IMR-90 (cell line): ENCODE measurements around the gene GLTPD2. TPM values are rescaled to one million over a fixed set of nuclear protein-coding genes. Genes with fewer than 3 reads are reported as not detected.

Source experiments
- ATAC-seq: fragments of 200-7000 bp; cut with Tn5 transposase; 2 replicates; pipeline ENCODE4 v1.9.1; 2020; ENCODE audit warnings: low read depth, mild to moderate bottlenecking, moderate library complexity
- BruUV-seq: library from RNA; stranded (reverse); fragments of 400-500 nt; replicated peaks from 2 replicates; lab custom pipeline; 2021; lab: Mats Ljungman, UMichigan
- CTCF ChIA-PET: fragments of 300-600 bp; formaldehyde crosslinking; extraction: SDS; loops from one replicate; lab custom pipeline; 2021; ENCODE audit warnings: antibody characterized with exemption; lab: Yijun Ruan, JAX
- POLR2A ChIA-PET: fragments of 300-600 bp; sonication (Branson Sonifier 250); formaldehyde crosslinking; loops from one replicate; lab custom pipeline; 2022; ENCODE audit warnings: antibody characterized with exemption; ENCODE audit not compliant: unreplicated experiment; lab: Charles Lee
- DNase-seq: peaks from one replicate; pipeline ENCODE4 v3.0.0; 2013
- H2AFZ ChIP-seq: replicated peaks from 2 replicates; pipeline ENCODE3; 2013; ENCODE audit warnings: low read length, mild to moderate bottlenecking; ENCODE audit not compliant: poor library complexity
- H2AK5ac ChIP-seq: 2 replicates; pipeline ENCODE4 v1.6.1; 2013; ENCODE audit warnings: low read depth, low read length, inconsistent platforms
- H2AK9ac ChIP-seq: replicated peaks from 2 replicates; pipeline ENCODE3; 2013; ENCODE audit warnings: mild to moderate bottlenecking, low read depth, low read length, moderate library complexity; ENCODE audit not compliant: poor library complexity
- H2BK120ac ChIP-seq: 2 replicates; pipeline ENCODE4 v1.6.1; 2013; ENCODE audit warnings: low read depth, low read length, inconsistent platforms
- H2BK15ac ChIP-seq: 3 replicates; pipeline ENCODE4 v1.6.1; 2013; ENCODE audit warnings: low read depth, low read length, inconsistent platforms
- H2BK20ac ChIP-seq: 2 replicates; pipeline ENCODE4 v1.6.1; 2013; ENCODE audit warnings: low read depth, mild to moderate bottlenecking, inconsistent platforms, low read length, moderate library complexity
- H2BK5ac ChIP-seq: 2 replicates; pipeline ENCODE4 v1.6.1; 2013; ENCODE audit warnings: mild to moderate bottlenecking, low read depth, low read length, inconsistent platforms; ENCODE audit not compliant: poor library complexity, severe bottlenecking
- H3K14ac ChIP-seq: replicated peaks from 2 replicates; pipeline ENCODE4 v1.6.1; 2013; ENCODE audit warnings: low read depth, low read length, inconsistent platforms
- H3K18ac ChIP-seq: 2 replicates; pipeline ENCODE4 v1.6.1; 2013; ENCODE audit warnings: low read depth, low read length, control low read depth
- H3K23ac ChIP-seq: 2 replicates; pipeline ENCODE4 v1.6.1; 2013; ENCODE audit warnings: low read depth, low read length, inconsistent platforms
- H3K27ac ChIP-seq: 2 replicates; pipeline ENCODE4 v1.5.1; 2013; ENCODE audit warnings: mild to moderate bottlenecking, control low read depth, low read length; ENCODE audit not compliant: insufficient read depth
- H3K27me3 ChIP-seq: 2 replicates; pipeline ENCODE4 v1.6.1; 2013; ENCODE audit warnings: low read length; ENCODE audit not compliant: control insufficient read depth, insufficient read depth
- H3K36me3 ChIP-seq: 2 replicates; pipeline ENCODE4 v1.6.1; 2013; ENCODE audit warnings: low read length, mixed read lengths; ENCODE audit not compliant: control insufficient read depth, insufficient read depth
- H3K4ac ChIP-seq: 2 replicates; pipeline ENCODE4 v1.6.1; 2013; ENCODE audit warnings: low read depth, low read length, inconsistent platforms
- H3K4me1 ChIP-seq: 2 replicates; pipeline ENCODE4 v1.6.1; 2013; ENCODE audit warnings: low read length, mixed read lengths; ENCODE audit not compliant: control insufficient read depth, insufficient read depth
- H3K4me2 ChIP-seq: 2 replicates; pipeline ENCODE4 v1.6.1; 2013; ENCODE audit warnings: low read depth, mild to moderate bottlenecking, control low read depth, low read length, moderate library complexity
- H3K4me3 ChIP-seq: 2 replicates; pipeline ENCODE4 v1.5.1; 2013; ENCODE audit warnings: low read depth, mild to moderate bottlenecking, control low read depth, low read length, moderate library complexity; ENCODE audit not compliant: insufficient read depth
- H3K56ac ChIP-seq: 2 replicates; pipeline ENCODE4 v1.6.1; 2013; ENCODE audit warnings: low read length, inconsistent platforms; ENCODE audit not compliant: insufficient read depth; ENCODE audit errors: extremely low read depth
- H3K79me1 ChIP-seq, 2 experiments: 2 replicates each; pipeline ENCODE4 v1.6.1; 2013; ENCODE audit warnings: low read length in 2 of 2, inconsistent platforms in 1 of 2, low read depth in 1 of 2
- H3K9ac ChIP-seq: 2 replicates; pipeline ENCODE4 v1.6.1; 2013; ENCODE audit warnings: low read depth, low read length, control low read depth
- H3K9me1 ChIP-seq: 2 replicates; pipeline ENCODE4 v1.6.1; 2013; ENCODE audit warnings: low read length, inconsistent platforms; ENCODE audit not compliant: insufficient read depth
- H3K9me3 ChIP-seq: 2 replicates; pipeline ENCODE4 v1.6.1; 2013; ENCODE audit warnings: low read length; ENCODE audit not compliant: control insufficient read depth, insufficient read depth
- H4K20me1 ChIP-seq: 2 replicates; pipeline ENCODE4 v1.6.1; 2013; ENCODE audit warnings: low read length, inconsistent platforms; ENCODE audit not compliant: insufficient read depth
- H4K5ac ChIP-seq: 2 replicates; pipeline ENCODE4 v1.6.1; 2013; ENCODE audit warnings: mild to moderate bottlenecking, low read depth, low read length, control low read depth
- H4K8ac ChIP-seq, 2 experiments: 2 replicates each; pipeline ENCODE4 v1.6.1; 2013; ENCODE audit warnings: low read depth in 2 of 2, low read length in 2 of 2, control low read depth in 1 of 2, inconsistent platforms in 1 of 2
- H4K91ac ChIP-seq: 2 replicates; pipeline ENCODE4 v1.6.1; 2013; ENCODE audit warnings: low read depth, low read length, inconsistent platforms; ENCODE audit not compliant: insufficient read depth
- MAFK ChIP-seq: IDR thresholded peaks from 2 replicates; pipeline ENCODE4 v1.6.1; 2012; ENCODE audit warnings: low read depth, low read length, improper control_type of control experiment
- MXI1 ChIP-seq: IDR thresholded peaks from 2 replicates; pipeline ENCODE4 v1.6.1; 2012; ENCODE audit warnings: low read depth, mild to moderate bottlenecking, low read length, moderate library complexity, borderline replicate concordance
- WGBS, 2 experiments: methylation state at CpG; one replicate each; pipeline versions ENCODE4 v1.1.5 to v1.1.7; 2013; ENCODE audit warnings: missing lambda C conversion rate in 2 of 2; ENCODE audit not compliant: insufficient read length in 1 of 2; ENCODE audit errors: extremely low coverage in 2 of 2; 5-methylcytosine and 5-hydroxymethylcytosine counted together
- dilution Hi-C: fragments of 300-500 bp; cut with HindIII; formaldehyde crosslinking; loops from one replicate; pipeline ENCODE4 v1.14.3; 2018; ENCODE audit warnings: low sequenced_read_pairs; ENCODE audit not compliant: unreplicated experiment
- in situ Hi-C: fragments of 300-500 bp; cut with MboI; formaldehyde crosslinking; loops from 3 replicates; pipeline ENCODE4 v1.14.3; 2019; ENCODE audit warnings: low sequenced_read_pairs, inconsistent platforms, mixed read lengths
- intact Hi-C: fragments of 100-400 bp; cut with micrococcal nuclease; formaldehyde crosslinking; loops from 2 replicates; pipeline ENCODE4 v1.10.0; 2022
- polyA plus RNA-seq, 3 experiments: library from polyadenylated mRNA; depleted of rRNA; stranded (reverse); fragments of >200 nt; gene quantifications; 2 replicates each; pipeline ENCODE4 v1.2.3, GENCODE V29; 2012; ENCODE audit warnings: low replicate concordance in 1 of 3
- total RNA-seq: library from RNA; depleted of rRNA; stranded (reverse); fragments of >200 nt; gene quantifications from 2 replicates; pipeline ENCODE4 v1.2.3, GENCODE V29; 2012

The GLTPD2 gene
- total and polyA plus RNA-seq, 2 of the 4 experiments (the other 2 are of a cell fraction) = not detected

DNA sequence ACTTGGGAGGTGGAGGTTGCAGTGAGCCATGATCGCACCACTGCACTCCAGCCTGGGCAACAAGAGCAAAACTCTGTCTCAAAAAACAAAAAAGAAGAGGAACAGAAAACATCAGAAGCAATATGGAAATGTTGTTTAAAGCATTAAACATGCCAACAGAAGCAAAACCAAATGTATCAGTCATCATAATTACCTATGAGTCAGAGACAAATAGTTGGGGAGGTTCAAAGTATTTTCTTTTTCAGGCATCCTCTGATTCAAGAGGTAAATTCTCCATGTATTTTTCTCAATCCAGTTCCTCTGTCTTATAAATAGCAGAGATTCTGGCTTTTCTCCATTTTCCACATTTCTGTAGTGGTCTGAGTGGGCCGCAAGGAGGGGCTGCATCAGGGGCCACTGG lies 19.1 kb upstream of the GLTPD2 start:
- BruUV-seq = no TSS peak
- H3K18ac ChIP-seq = no peak overlapping the region
- CTCF ChIA-PET = no interaction called here

More for the DNA sequence above, 19.1 kb upstream of the GLTPD2 start:
- Histone ChIP-seq H2AK5ac (no peak overlapping the region), H3K4me1 (no peaks in the 10 kb centered on the region), H3K27me3 (peaks cover 26% of the 10 kb centered on the region), H3K36me3 (no peaks in the 10 kb centered on the region), H4K5ac (no peak overlapping the region), H3K79me1 (no peaks in the 10 kb centered on the region), H3K9ac (no peak overlapping the region), H3K9me3 (no peaks in the 10 kb centered on the region), H4K8ac (no peak overlapping the region), H3K4ac (no peak overlapping the region), H3K4me2 (no peak overlapping the region), H2AK9ac (no peak overlapping the region), H3K23ac (no peak overlapping the region), H3K27ac (no peak overlapping the region), H2AFZ (no peak overlapping the region), H2BK120ac (no peak overlapping the region), H3K4me3 (no peak overlapping the region), H3K56ac (no peak overlapping the region), H2BK15ac (no peak overlapping the region), H4K91ac (no peak overlapping the region), H4K20me1 (no peaks in the 10 kb centered on the region; the same call in 1 of the 2 replicates), H2BK20ac (no peak overlapping the region), H3K14ac (no peak overlapping the region), H2BK5ac (no peak overlapping the region), H3K9me1 (no peaks in the 10 kb centered on the region)
- DNase-seq (no peak), ATAC-seq (no peak)
- dilution Hi-C loops (no loop called here), in situ Hi-C loops (no loop called here), intact Hi-C loops (loop anchor here (2.0 kb wide), 1 partner anchor 39 kb away; the partner anchor contains the start of gene MED11)
- WGBS, 2 experiments = no CpG with 5 or more reads among the region's 2 CpGs
- POLR2A ChIA-PET = no interaction called here
- TF ChIP-seq MAFK (0 out of 2 replicates have a peak, but pooled peaks have one; percentile 6), MXI1 (no peak)
